Testis (tissue), 2 donors: Measurements from ENCODE around the gene BCL11A.

ENCODE experiments used
- CTCF ChIP-seq, 3 experiments: fragments of 450-650 bp in 2 of 3; fragments of 200-600 bp in 1 of 3; sonication (generic) in 1 of 3; IDR thresholded peaks; one replicate each; pipeline ENCODE4 v1.5.1; 2016 to 2019; ENCODE audit warnings: antibody characterized with exemption in 3 of 3, mild to moderate bottlenecking in 2 of 3, moderate library complexity in 1 of 3
- POLR2A ChIP-seq: fragments of 450-650 bp; IDR thresholded peaks from one replicate; pipeline ENCODE4 v1.6.1; 2017; ENCODE audit warnings: antibody characterized with exemption, mild to moderate bottlenecking, moderate library complexity

DNA sequence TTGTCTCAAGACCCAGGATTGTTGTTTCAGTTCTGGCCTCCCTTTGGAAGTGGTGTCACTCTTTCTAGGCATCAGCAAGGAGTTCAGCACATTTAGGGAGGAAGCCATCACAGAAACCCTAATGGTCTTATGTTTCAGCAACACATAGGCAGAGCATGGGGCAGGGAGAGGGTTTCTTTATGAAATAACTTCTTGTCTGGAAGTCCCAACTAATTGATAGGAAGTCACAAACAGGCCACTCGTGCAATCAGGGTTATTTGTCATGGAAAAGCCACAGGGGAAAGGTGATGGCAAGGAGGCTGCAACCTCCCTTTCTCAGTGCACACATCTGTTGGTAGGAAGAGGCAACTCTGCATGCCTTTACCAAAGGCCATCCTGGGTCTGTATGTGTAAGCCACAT lies 103.0 kb downstream of the BCL11A start:
- TF ChIP-seq CTCF (IDR thresholded peaks at IDR 0.05): no peak
- TF ChIP-seq POLR2A: no peak
